A549 (cell line): ENCODE measurements around the gene CMAS. TPM values are rescaled to one million over a fixed set of nuclear protein-coding genes. Genes with fewer than 3 reads are reported as not detected.

ENCODE experiments used
- ATAC-seq, 2 experiments: fragments of 200-7000 bp in 1 of 2; fragments of >200 bp in 1 of 2; cut with Nextera tagmentation in 1 of 2; cut with Tn5 transposase in 1 of 2; 3 replicates each; pipeline versions ENCODE4 v1.8.0 to v1.9.1; 2018 to 2020; ENCODE audit warnings: mild to moderate bottlenecking in 1 of 2, moderate library complexity in 1 of 2
- CTCF ChIA-PET: fragments of 300-600 bp; sonication (Branson Sonifier 250); formaldehyde crosslinking; extraction: SDS; loops from one replicate; lab custom pipeline; 2021; ENCODE audit warnings: antibody characterized with exemption, inconsistent platforms; lab: Yijun Ruan, JAX
- POLR2A ChIA-PET: fragments of 350-600 bp; formaldehyde crosslinking; extraction: SDS; loops from one replicate; lab custom pipeline; 2021; ENCODE audit warnings: antibody characterized with exemption, inconsistent platforms; lab: Yijun Ruan, JAX
- DNase-seq, 2 experiments: peaks; one replicate each; pipeline versions ENCODE4 v3.0.0 to v3.0.0-alpha.2; 2011 to 2016; ENCODE audit warnings: low read depth in 1 of 2, low spot score in 1 of 2
- FAIRE-seq: peaks from 2 replicates; lab custom pipeline; 2011; peaks lifted over from hg19 to GRCh38; lab: Jason Lieb, UNC
- H3K27ac ChIP-seq, 2 experiments: fragments of >200 bp; sonication (Bioruptor Twin); formaldehyde crosslinking; 3 replicates each; pipeline ENCODE4 v1.5.1; 2016 to 2017
- H3K4me1 ChIP-seq: fragments of >200 bp; sonication (Bioruptor Twin); formaldehyde crosslinking; 3 replicates; pipeline ENCODE4 v1.6.1; 2016
- H3K4me2 ChIP-seq: fragments of >200 bp; sonication (Bioruptor Twin); formaldehyde crosslinking; 3 replicates; pipeline ENCODE4 v1.6.1; 2016
- H3K4me3 ChIP-seq: fragments of >200 bp; sonication (Bioruptor Twin); formaldehyde crosslinking; 3 replicates; pipeline ENCODE4 v1.5.1; 2016
- H3K9me3 ChIP-seq: fragments of >200 bp; sonication (Bioruptor Twin); formaldehyde crosslinking; 3 replicates; pipeline ENCODE4 v1.6.1; 2016
- BHLHE40 ChIP-seq: IDR thresholded peaks from 2 replicates; pipeline ENCODE4 v1.6.1; 2012; ENCODE audit warnings: low read depth, low read length, inconsistent platforms
- CBX2 ChIP-seq: fragments of 200-600 bp; sonication (generic); IDR thresholded peaks from 2 replicates; pipeline ENCODE4 v1.6.1; 2016; ENCODE audit warnings: low read depth, mild to moderate bottlenecking, borderline replicate concordance
- CBX8 ChIP-seq: fragments of 200-600 bp; sonication (generic); IDR thresholded peaks from 2 replicates; pipeline ENCODE4 v1.6.1; 2016
- CHD4 ChIP-seq: fragments of 200-600 bp; sonication (generic); IDR thresholded peaks from 2 replicates; pipeline ENCODE4 v1.6.1; 2016; ENCODE audit warnings: antibody characterized with exemption, mild to moderate bottlenecking, borderline replicate concordance
- EHMT2 ChIP-seq: fragments of 200-600 bp; sonication (generic); IDR thresholded peaks from 2 replicates; pipeline ENCODE4 v1.6.1; 2016; ENCODE audit warnings: antibody characterized with exemption, low read depth, mild to moderate bottlenecking, moderate library complexity
- EP300 ChIP-seq, 2 experiments: fragments of >200 bp; sonication (Bioruptor Twin); formaldehyde crosslinking; IDR thresholded peaks; 2 replicates in 1 of 2; 3 replicates in 1 of 2; pipeline ENCODE4 v1.6.1; 2016 to 2017
- ESRRA ChIP-seq: fragments of 150-350 bp; IDR thresholded peaks from 2 replicates; pipeline ENCODE4 v1.6.1; 2014; ENCODE audit warnings: mild to moderate bottlenecking, low read length, borderline replicate concordance
- FOXS1 ChIP-seq: fragments of 250-450 bp; sonication (Bioruptor Pico); IDR thresholded peaks from 2 replicates; pipeline ENCODE4 v1.5.0; 2020; ENCODE audit warnings: mild to moderate bottlenecking, moderate library complexity
- HES2 ChIP-seq: fragments of >200 bp; sonication (Bioruptor Twin); formaldehyde crosslinking; IDR thresholded peaks from 2 replicates; pipeline ENCODE4 v1.6.1; 2016
- HEYL ChIP-seq: fragments of 250-450 bp; sonication (Bioruptor Pico); IDR thresholded peaks from 2 replicates; pipeline ENCODE4 v1.8.0; 2021; ENCODE audit warnings: mild to moderate bottlenecking, moderate library complexity
- HOXA7 ChIP-seq: fragments of 250-450 bp; sonication (Bioruptor Pico); IDR thresholded peaks from 2 replicates; pipeline ENCODE4 v1.5.0; 2020; ENCODE audit warnings: mild to moderate bottlenecking, moderate library complexity
- JUN ChIP-seq, 2 experiments: fragments of >200 bp; sonication (Bioruptor Twin); formaldehyde crosslinking; IDR thresholded peaks; 2 replicates in 1 of 2; 3 replicates in 1 of 2; pipeline ENCODE4 v1.6.1; 2016 to 2017
- NFE2L2 ChIP-seq: fragments of 150-350 bp; conservative IDR thresholded peaks from 2 replicates; pipeline ENCODE4 v1.6.1; 2014; ENCODE audit warnings: low read length
- PBX3 ChIP-seq: IDR thresholded peaks from 2 replicates; pipeline ENCODE4 v1.6.1; 2012
- PHF8 ChIP-seq: fragments of 200-600 bp; sonication (generic); IDR thresholded peaks from 2 replicates; pipeline ENCODE4 v1.6.1; 2016; ENCODE audit warnings: low read depth, mild to moderate bottlenecking, antibody characterized with exemption, moderate library complexity, borderline replicate concordance
- POLR2AphosphoS2 ChIP-seq: conservative IDR thresholded peaks from 2 replicates; pipeline ENCODE4 v1.6.1; 2012; ENCODE audit warnings: low read length, improper control_type of control experiment, inconsistent platforms
- RARB ChIP-seq: fragments of 250-450 bp; sonication (Bioruptor Pico); IDR thresholded peaks from 2 replicates; pipeline ENCODE4 v1.8.0; 2021; ENCODE audit warnings: mild to moderate bottlenecking, moderate library complexity
- RFX5 ChIP-seq: fragments of 450-650 bp; IDR thresholded peaks from 2 replicates; pipeline ENCODE4 v1.7.1; 2014; ENCODE audit warnings: antibody characterized with exemption, mild to moderate bottlenecking, moderate library complexity
- RNF2 ChIP-seq: fragments of 200-600 bp; sonication (generic); IDR thresholded peaks from 2 replicates; pipeline ENCODE4 v1.6.1; 2016; ENCODE audit warnings: low read depth, mild to moderate bottlenecking, antibody characterized with exemption, moderate library complexity, borderline replicate concordance
- ZFP36 ChIP-seq: fragments of 450-650 bp; IDR thresholded peaks from 2 replicates; pipeline ENCODE4 v1.6.1; 2014; ENCODE audit warnings: borderline replicate concordance; ENCODE audit not compliant: partially characterized antibody
- ZNF302 ChIP-seq: fragments of 250-450 bp; sonication (Bioruptor Pico); IDR thresholded peaks from 2 replicates; pipeline ENCODE4 v1.9.0; 2021; ENCODE audit warnings: inconsistent platforms, mild to moderate bottlenecking, moderate library complexity
- WGBS: methylation state at CpG from one replicate; pipeline ENCODE4 v1.1.6; 2017; ENCODE audit errors: missing lambda C conversion rate; 5-methylcytosine and 5-hydroxymethylcytosine counted together
- polyA plus RNA-seq, 4 experiments: library from polyadenylated mRNA; depleted of rRNA in 3 of 4; stranded (reverse); fragments of >200 nt; fragmentation: RNase III in 1 of 4; extraction: RNeasy Plus Mini Kit Qiagen cat#74134 plus additional on column Dnase treatment in 1 of 4; gene quantifications; 2 replicates in 3 of 4; 3 replicates in 1 of 4; pipeline ENCODE4 v1.2.3, GENCODE V29; 2011 to 2017
- TF ChIP-seq, protein P1 (sequence below): IDR thresholded peaks from 2 replicates; pipeline ENCODE4 v1.6.1; 2012
- TF ChIP-seq, protein P2 (sequence below): fragments of 200-600 bp; sonication (generic); IDR thresholded peaks from 2 replicates; pipeline ENCODE4 v1.6.1; 2016; ENCODE audit warnings: antibody characterized with exemption, mild to moderate bottlenecking, moderate library complexity
- TF ChIP-seq, protein P3 (sequence below): fragments of 250-450 bp; sonication (Bioruptor Pico); IDR thresholded peaks from 2 replicates; pipeline ENCODE4 v1.5.0; 2021; ENCODE audit warnings: mild to moderate bottlenecking, moderate library complexity, borderline replicate concordance
- TF ChIP-seq, protein P4 (sequence below): fragments of 250-450 bp; sonication (Bioruptor Pico); IDR thresholded peaks from 2 replicates; pipeline ENCODE4 v1.5.0; 2020; ENCODE audit warnings: low read depth, mild to moderate bottlenecking, moderate library complexity

Gene CMAS
- polyA plus RNA-seq, 2 of the 4 experiments (the other 2 are of a cell fraction) = 47.1 to 68.2 TPM

GRCh38 chr12:22084852-22085251, 38.8 kb downstream of the CMAS start:
- Histone ChIP-seq H3K27ac (no peak overlapping the region), H3K4me1 (no peaks in the 10 kb centered on the region), H3K4me2 (no peak overlapping the region), H3K4me3 (no peak overlapping the region), H3K9me3 (no peaks in the 10 kb centered on the region)
- 0% methylated on average over 1 of the region's 1 CpG for WGBS
- TF ChIP-seq ZFP36 = no peak
- TF ChIP-seq, protein P1, sequence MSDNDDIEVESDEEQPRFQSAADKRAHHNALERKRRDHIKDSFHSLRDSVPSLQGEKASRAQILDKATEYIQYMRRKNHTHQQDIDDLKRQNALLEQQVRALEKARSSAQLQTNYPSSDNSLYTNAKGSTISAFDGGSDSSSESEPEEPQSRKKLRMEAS = no peak
- no peak for TF ChIP-seq HEYL (CRISPR knock-in tag)
- TF ChIP-seq, protein P2, sequence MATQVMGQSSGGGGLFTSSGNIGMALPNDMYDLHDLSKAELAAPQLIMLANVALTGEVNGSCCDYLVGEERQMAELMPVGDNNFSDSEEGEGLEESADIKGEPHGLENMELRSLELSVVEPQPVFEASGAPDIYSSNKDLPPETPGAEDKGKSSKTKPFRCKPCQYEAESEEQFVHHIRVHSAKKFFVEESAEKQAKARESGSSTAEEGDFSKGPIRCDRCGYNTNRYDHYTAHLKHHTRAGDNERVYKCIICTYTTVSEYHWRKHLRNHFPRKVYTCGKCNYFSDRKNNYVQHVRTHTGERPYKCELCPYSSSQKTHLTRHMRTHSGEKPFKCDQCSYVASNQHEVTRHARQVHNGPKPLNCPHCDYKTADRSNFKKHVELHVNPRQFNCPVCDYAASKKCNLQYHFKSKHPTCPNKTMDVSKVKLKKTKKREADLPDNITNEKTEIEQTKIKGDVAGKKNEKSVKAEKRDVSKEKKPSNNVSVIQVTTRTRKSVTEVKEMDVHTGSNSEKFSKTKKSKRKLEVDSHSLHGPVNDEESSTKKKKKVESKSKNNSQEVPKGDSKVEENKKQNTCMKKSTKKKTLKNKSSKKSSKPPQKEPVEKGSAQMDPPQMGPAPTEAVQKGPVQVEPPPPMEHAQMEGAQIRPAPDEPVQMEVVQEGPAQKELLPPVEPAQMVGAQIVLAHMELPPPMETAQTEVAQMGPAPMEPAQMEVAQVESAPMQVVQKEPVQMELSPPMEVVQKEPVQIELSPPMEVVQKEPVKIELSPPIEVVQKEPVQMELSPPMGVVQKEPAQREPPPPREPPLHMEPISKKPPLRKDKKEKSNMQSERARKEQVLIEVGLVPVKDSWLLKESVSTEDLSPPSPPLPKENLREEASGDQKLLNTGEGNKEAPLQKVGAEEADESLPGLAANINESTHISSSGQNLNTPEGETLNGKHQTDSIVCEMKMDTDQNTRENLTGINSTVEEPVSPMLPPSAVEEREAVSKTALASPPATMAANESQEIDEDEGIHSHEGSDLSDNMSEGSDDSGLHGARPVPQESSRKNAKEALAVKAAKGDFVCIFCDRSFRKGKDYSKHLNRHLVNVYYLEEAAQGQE = no peak
- no peak for TF ChIP-seq PHF8
- TF ChIP-seq CHD4 = no peak
- no peak for TF ChIP-seq JUN (IDR thresholded peaks at IDR 0.05)
- no peak for TF ChIP-seq ESRRA
- TF ChIP-seq POLR2AphosphoS2 = no peak
- TF ChIP-seq BHLHE40 = no peak
- no peak for TF ChIP-seq HES2
- TF ChIP-seq CBX2 = no peak
- CTCF ChIA-PET = interaction anchor here (1.1 to 3.0 kb wide), 4 partner anchors 250 to 375 kb away, joined by 4 to 17 read pairs (median 10); no protein-coding TSS in a partner anchor
- POLR2A ChIA-PET = no interaction called here
- no peak for ATAC-seq
- DNase-seq = no peak
- FAIRE-seq = no peak

GRCh38 chr12:22088886-22089285, 42.9 kb downstream of the CMAS start:
- Histone ChIP-seq H3K4me1 (no peaks in the 10 kb centered on the region), H3K9me3 (no peaks in the 10 kb centered on the region), H3K4me2 (no peak overlapping the region), H3K4me3 (no peak overlapping the region), H3K27ac (no peak overlapping the region)
- CTCF ChIA-PET = interaction anchor here (1.0 to 4.1 kb wide), 3 partner anchors 246 to 355 kb away, joined by 4 to 17 read pairs (median 7); no protein-coding TSS in a partner anchor
- FAIRE-seq = no peak
- ATAC-seq = no peak
- POLR2A ChIA-PET = interaction anchor here (0.9 kb wide), 1 partner anchor 456 kb away, joined by 3 read pairs; the partner anchor contains the start of gene C2CD5
- no peak for DNase-seq
- WGBS = 17% methylated on average over 2 of the region's 2 CpGs
- TF ChIP-seq EHMT2 (no peak), RFX5 (no peak), NFE2L2 (no peak), PBX3 (no peak), HES2 (no peak), RARB (no peak), FOXS1 (CRISPR knock-in tag) (no peak), ZNF302 (CRISPR knock-in tag) (no peak), CBX2 (no peak), RNF2 (no peak), CBX8 (no peak), EP300 (IDR thresholded peaks at IDR 0.05) (no peak), HOXA7 (CRISPR knock-in tag) (no peak)
- TF ChIP-seq, protein P2 = no peak
- TF ChIP-seq, protein P3, sequence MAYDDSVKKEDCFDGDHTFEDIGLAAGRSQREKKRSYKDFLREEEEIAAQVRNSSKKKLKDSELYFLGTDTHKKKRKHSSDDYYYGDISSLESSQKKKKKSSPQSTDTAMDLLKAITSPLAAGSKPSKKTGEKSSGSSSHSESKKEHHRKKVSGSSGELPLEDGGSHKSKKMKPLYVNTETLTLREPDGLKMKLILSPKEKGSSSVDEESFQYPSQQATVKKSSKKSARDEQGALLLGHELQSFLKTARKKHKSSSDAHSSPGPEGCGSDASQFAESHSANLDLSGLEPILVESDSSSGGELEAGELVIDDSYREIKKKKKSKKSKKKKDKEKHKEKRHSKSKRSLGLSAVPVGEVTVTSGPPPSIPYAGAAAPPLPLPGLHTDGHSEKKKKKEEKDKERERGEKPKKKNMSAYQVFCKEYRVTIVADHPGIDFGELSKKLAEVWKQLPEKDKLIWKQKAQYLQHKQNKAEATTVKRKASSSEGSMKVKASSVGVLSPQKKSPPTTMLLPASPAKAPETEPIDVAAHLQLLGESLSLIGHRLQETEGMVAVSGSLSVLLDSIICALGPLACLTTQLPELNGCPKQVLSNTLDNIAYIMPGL (CRISPR knock-in tag) = no peak
- TF ChIP-seq, protein P4, sequence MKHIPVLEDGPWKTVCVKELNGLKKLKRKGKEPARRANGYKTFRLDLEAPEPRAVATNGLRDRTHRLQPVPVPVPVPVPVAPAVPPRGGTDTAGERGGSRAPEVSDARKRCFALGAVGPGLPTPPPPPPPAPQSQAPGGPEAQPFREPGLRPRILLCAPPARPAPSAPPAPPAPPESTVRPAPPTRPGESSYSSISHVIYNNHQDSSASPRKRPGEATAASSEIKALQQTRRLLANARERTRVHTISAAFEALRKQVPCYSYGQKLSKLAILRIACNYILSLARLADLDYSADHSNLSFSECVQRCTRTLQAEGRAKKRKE (CRISPR knock-in tag) = no peak
